ENCODE results near the gene SLC4A4. TPM values are rescaled to one million over a fixed set of nuclear protein-coding genes. Genes with fewer than 3 reads are reported as not detected.

SLC4A4 gene
- total RNA-seq, 2 experiments from 2014 or later = 0.08 to 0.14 TPM

DNA sequence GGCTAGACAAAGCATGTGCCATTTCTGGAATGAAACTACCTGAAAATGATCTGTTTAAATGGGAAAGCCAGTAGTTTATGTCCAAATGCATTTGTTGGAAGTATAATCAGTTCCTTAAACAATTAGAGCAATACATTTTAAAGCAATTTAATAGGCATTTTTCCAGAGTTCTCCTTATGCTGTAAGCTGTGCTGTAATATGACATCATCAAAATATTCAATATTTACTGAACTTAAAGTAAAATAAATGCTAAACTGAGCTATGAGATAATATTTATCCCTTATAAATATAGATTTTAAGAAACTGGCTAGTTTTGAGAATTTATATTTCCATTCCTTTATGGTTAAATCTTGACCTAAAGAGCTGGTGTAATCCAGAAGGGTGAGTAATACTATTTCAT lies 7.9 kb downstream of the SLC4A4 start:
- H3K27me3 Mint-ChIP-seq = no peaks in the 10 kb centered on the region
- Histone ChIP-seq H3K4me3 (ENCODE audit: low read length) (no peak overlapping the region), H3K27me3 (ENCODE audit: control insufficient read depth in 1 of 2, insufficient read depth in 2 of 2, low read length in 2 of 2) (no peaks in the 10 kb centered on the region), H3K4me1 (ENCODE audit: insufficient read depth, low read length) (no peaks in the 10 kb centered on the region), H3K9me3 (ENCODE audit: control insufficient read depth in 1 of 2, insufficient read depth in 1 of 2, low read length in 2 of 2) (no peaks in the 10 kb centered on the region), H3K36me3 (ENCODE audit: insufficient read depth, low read length) (no peaks in the 10 kb centered on the region), H3K27ac (ENCODE audit: low read depth in 1 of 2, low read length in 2 of 2) (no peak overlapping the region)
- H3K4me3 Mint-ChIP-seq = no peak overlapping the region
- H3K36me3 Mint-ChIP-seq (ENCODE audit: low read depth) = no peaks in the 10 kb centered on the region
- ChIA-PET CTCF (no interaction called here), POLR2A (no interaction called here)
- H3K9me3 Mint-ChIP-seq = no peaks in the 10 kb centered on the region
- intact Hi-C loops (cut with DNase I, micrococcal nuclease) = no loop called here
- ATAC-seq (ENCODE audit: poor library complexity) = no peak
- no peaks in the 10 kb centered on the region for H3K4me1 Mint-ChIP-seq (ENCODE audit: low read depth)
- TF ChIP-seq, protein P1, sequence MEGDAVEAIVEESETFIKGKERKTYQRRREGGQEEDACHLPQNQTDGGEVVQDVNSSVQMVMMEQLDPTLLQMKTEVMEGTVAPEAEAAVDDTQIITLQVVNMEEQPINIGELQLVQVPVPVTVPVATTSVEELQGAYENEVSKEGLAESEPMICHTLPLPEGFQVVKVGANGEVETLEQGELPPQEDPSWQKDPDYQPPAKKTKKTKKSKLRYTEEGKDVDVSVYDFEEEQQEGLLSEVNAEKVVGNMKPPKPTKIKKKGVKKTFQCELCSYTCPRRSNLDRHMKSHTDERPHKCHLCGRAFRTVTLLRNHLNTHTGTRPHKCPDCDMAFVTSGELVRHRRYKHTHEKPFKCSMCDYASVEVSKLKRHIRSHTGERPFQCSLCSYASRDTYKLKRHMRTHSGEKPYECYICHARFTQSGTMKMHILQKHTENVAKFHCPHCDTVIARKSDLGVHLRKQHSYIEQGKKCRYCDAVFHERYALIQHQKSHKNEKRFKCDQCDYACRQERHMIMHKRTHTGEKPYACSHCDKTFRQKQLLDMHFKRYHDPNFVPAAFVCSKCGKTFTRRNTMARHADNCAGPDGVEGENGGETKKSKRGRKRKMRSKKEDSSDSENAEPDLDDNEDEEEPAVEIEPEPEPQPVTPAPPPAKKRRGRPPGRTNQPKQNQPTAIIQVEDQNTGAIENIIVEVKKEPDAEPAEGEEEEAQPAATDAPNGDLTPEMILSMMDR (IDR thresholded peaks at IDR 0.05) = no peak
- no peak overlapping the region for H3K27ac Mint-ChIP-seq
- no peak for DNase-seq

DNA sequence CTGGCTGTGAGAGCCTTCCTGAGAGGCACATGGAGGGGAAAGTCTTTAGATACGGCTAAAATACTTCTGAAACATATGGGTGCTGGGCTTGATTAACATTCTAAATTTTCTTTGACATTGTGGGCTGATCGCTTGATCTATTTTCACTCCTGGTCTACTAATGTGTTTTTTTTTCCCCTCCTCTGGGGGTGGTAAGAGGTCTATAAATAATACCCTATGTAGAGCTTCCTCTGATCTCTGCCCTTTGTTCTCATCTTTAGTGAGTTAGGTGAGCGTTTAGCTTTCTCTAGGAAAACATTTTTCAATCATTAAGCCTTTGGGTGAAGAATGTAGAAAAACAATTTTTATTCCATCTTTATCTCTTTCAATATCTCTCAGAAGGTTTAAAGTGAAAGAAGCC lies 9.8 kb downstream of the SLC4A4 start:
- ATAC-seq (ENCODE audit: poor library complexity) = no peak
- Histone ChIP-seq H3K9me3 (ENCODE audit: control insufficient read depth in 1 of 2, insufficient read depth in 1 of 2, low read length in 2 of 2) (no peaks in the 10 kb centered on the region), H3K27me3 (ENCODE audit: control insufficient read depth in 1 of 2, insufficient read depth in 2 of 2, low read length in 2 of 2) (no peaks in the 10 kb centered on the region), H3K36me3 (ENCODE audit: insufficient read depth, low read length) (no peaks in the 10 kb centered on the region), H3K4me1 (ENCODE audit: insufficient read depth, low read length) (no peaks in the 10 kb centered on the region), H3K27ac (ENCODE audit: low read depth in 1 of 2, low read length in 2 of 2) (no peak overlapping the region), H3K4me3 (ENCODE audit: low read length) (no peak overlapping the region)
- intact Hi-C loops (cut with DNase I, micrococcal nuclease) = no loop called here
- no peak overlapping the region for H3K4me3 Mint-ChIP-seq
- no peak overlapping the region for H3K27ac Mint-ChIP-seq
- DNase-seq = no peak
- H3K36me3 Mint-ChIP-seq (ENCODE audit: low read depth) = no peaks in the 10 kb centered on the region
- CTCF ChIA-PET = no interaction called here
- H3K4me1 Mint-ChIP-seq (ENCODE audit: low read depth) = no peaks in the 10 kb centered on the region
- no peaks in the 10 kb centered on the region for H3K27me3 Mint-ChIP-seq
- no peaks in the 10 kb centered on the region for H3K9me3 Mint-ChIP-seq
- POLR2A ChIA-PET = no interaction called here
- TF ChIP-seq, protein P1 (IDR thresholded peaks at IDR 0.05) = no peak

DNA sequence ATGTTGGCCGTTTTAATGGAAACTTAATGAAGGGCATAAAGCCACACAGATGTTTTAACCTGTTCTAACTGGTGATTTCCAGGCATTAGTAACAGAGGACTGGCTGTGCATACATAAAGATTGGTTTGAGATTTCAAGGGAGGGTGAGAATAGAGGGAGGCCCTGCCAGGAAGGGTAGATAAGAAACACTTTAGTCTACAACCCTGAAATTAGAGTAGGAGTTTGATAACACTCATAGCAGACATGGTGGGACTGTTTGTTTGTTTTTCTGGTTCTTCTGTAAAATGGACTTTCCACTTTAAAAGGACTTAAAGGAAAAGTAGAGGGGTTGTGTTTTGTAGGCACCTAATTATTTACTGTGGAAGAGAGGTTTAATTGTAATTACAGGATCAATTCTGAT lies 16.2 kb downstream of the SLC4A4 start:
- Mint-ChIP-seq H3K9me3 (no peaks in the 10 kb centered on the region), H3K27me3 (no peaks in the 10 kb centered on the region), H3K4me3 (no peak overlapping the region), H3K36me3 (ENCODE audit: low read depth) (no peaks in the 10 kb centered on the region), H3K4me1 (ENCODE audit: low read depth) (no peaks in the 10 kb centered on the region), H3K27ac (no peak overlapping the region)
- Histone ChIP-seq H3K36me3 (ENCODE audit: insufficient read depth, low read length) (no peaks in the 10 kb centered on the region), H3K27me3 (ENCODE audit: control insufficient read depth in 1 of 2, insufficient read depth in 2 of 2, low read length in 2 of 2) (no peaks in the 10 kb centered on the region), H3K27ac (ENCODE audit: low read depth in 1 of 2, low read length in 2 of 2) (no peak overlapping the region), H3K4me3 (ENCODE audit: low read length) (no peak overlapping the region), H3K9me3 (ENCODE audit: control insufficient read depth in 1 of 2, insufficient read depth in 1 of 2, low read length in 2 of 2) (no peaks in the 10 kb centered on the region), H3K4me1 (ENCODE audit: insufficient read depth, low read length) (no peaks in the 10 kb centered on the region)
- TF ChIP-seq, protein P1 (IDR thresholded peaks at IDR 0.05) = no peak
- POLR2A ChIA-PET = no interaction called here
- ATAC-seq (ENCODE audit: poor library complexity) (no peak), DNase-seq (no peak)
- intact Hi-C loops (cut with DNase I, micrococcal nuclease) = no loop called here
- CTCF ChIA-PET = no interaction called here

All from CD4-positive, alpha-beta T cell (primary cell).